GM23338 (cell line): Measurements from ENCODE around the gene KCNJ10. TPM values are rescaled to one million over a fixed set of nuclear protein-coding genes. Genes with fewer than 3 reads are reported as not detected.

Experiments used
- ATAC-seq: fragments of 200-7000 bp; cut with Tn5 transposase; 3 replicates; pipeline ENCODE4 v1.9.1; 2020
- DNase-seq: peaks from one replicate; pipeline ENCODE4 v3.0.0-alpha.2; 2015; ENCODE audit warnings: low spot score
- H2AFZ ChIP-seq: fragments of 200-600 bp; sonication (generic); 2 replicates; pipeline ENCODE4 v1.8.0; 2016; ENCODE audit warnings: antibody characterized with exemption, mild to moderate bottlenecking, moderate library complexity
- H3F3A ChIP-seq: fragments of 200-600 bp; sonication (generic); replicated peaks from 2 replicates; pipeline ENCODE4 v1.8.0; 2017; ENCODE audit warnings: antibody characterized with exemption, mixed run types, low read depth
- H3K27ac ChIP-seq: fragments of 200-600 bp; sonication (generic); 2 replicates; pipeline ENCODE4 v1.6.1; 2016; ENCODE audit warnings: low read depth
- H3K27me3 ChIP-seq: fragments of 200-600 bp; sonication (generic); 2 replicates; pipeline ENCODE4 v1.8.0; 2016; ENCODE audit warnings: mild to moderate bottlenecking, mixed run types, moderate library complexity; ENCODE audit not compliant: insufficient read depth
- H3K36me3 ChIP-seq: fragments of 200-600 bp; sonication (generic); 2 replicates; pipeline ENCODE4 v1.8.0; 2016; ENCODE audit warnings: mild to moderate bottlenecking; ENCODE audit not compliant: insufficient read depth
- H3K4me1 ChIP-seq: fragments of 200-600 bp; sonication (generic); 2 replicates; pipeline ENCODE4 v1.8.0; 2016; ENCODE audit warnings: mild to moderate bottlenecking, moderate library complexity; ENCODE audit not compliant: insufficient read depth
- H3K4me2 ChIP-seq: fragments of 200-600 bp; sonication (generic); 2 replicates; pipeline ENCODE4 v1.7.1; 2017; ENCODE audit warnings: mixed run types
- H3K4me3 ChIP-seq: fragments of 200-600 bp; sonication (generic); 2 replicates; pipeline ENCODE4 v1.6.1; 2016; ENCODE audit warnings: mixed run types
- H3K79me2 ChIP-seq: fragments of 200-600 bp; sonication (generic); replicated peaks from 2 replicates; pipeline ENCODE4 v1.8.0; 2017; ENCODE audit warnings: mild to moderate bottlenecking; ENCODE audit not compliant: insufficient read depth
- H3K9me2 ChIP-seq: fragments of 200-600 bp; sonication (generic); 2 replicates; pipeline ENCODE4 v1.8.0; 2017; ENCODE audit not compliant: insufficient read depth
- H4K20me1 ChIP-seq: fragments of 200-600 bp; sonication (generic); replicated peaks from 2 replicates; pipeline ENCODE4 v1.8.0; 2017; ENCODE audit warnings: mild to moderate bottlenecking; ENCODE audit not compliant: insufficient read depth
- H3K27ac Mint-ChIP-seq: 2 replicates; pipeline ENCODE4 v1.8.0; 2020; ENCODE audit warnings: inconsistent platforms, mild to moderate bottlenecking, moderate library complexity, mixed read lengths
- H3K27me3 Mint-ChIP-seq: 3 replicates; pipeline ENCODE4 v1.8.0; 2022; ENCODE audit warnings: low read depth, mild to moderate bottlenecking, moderate library complexity, mixed read lengths, inconsistent platforms; ENCODE audit not compliant: insufficient read depth, poor library complexity
- H3K36me3 Mint-ChIP-seq: 3 replicates; pipeline ENCODE4 v1.8.0; 2021; ENCODE audit warnings: low read depth, mild to moderate bottlenecking, inconsistent platforms, moderate library complexity, mixed read lengths
- H3K4me1 Mint-ChIP-seq: 3 replicates; pipeline ENCODE4 v1.8.0; 2020; ENCODE audit warnings: mild to moderate bottlenecking, inconsistent platforms, mixed read lengths
- H3K4me3 Mint-ChIP-seq: 3 replicates; pipeline ENCODE4 v1.8.0; 2021; ENCODE audit warnings: moderate library complexity, mild to moderate bottlenecking, inconsistent platforms, mixed read lengths
- H3K9me3 Mint-ChIP-seq: 3 replicates; pipeline ENCODE4 v1.8.0; 2020; ENCODE audit warnings: moderate library complexity, mild to moderate bottlenecking, inconsistent platforms, mixed read lengths
- CTCF ChIP-seq, 2 experiments: fragments of 200-600 bp in 1 of 2; sonication (generic) in 1 of 2; conservative IDR thresholded peaks; 2 replicates each; pipeline versions ENCODE4 v1.5.1 to v1.6.1; 2016 to 2017; ENCODE audit warnings: antibody characterized with exemption in 2 of 2, low read depth in 2 of 2, mild to moderate bottlenecking in 2 of 2, moderate library complexity in 1 of 2
- ETS1 ChIP-seq: IDR thresholded peaks from 2 replicates; pipeline ENCODE4 v1.6.1; 2016; ENCODE audit warnings: antibody characterized with exemption
- EZH2phosphoT487 ChIP-seq: fragments of 200-600 bp; sonication (generic); IDR thresholded peaks from one replicate; pipeline ENCODE4 v1.8.1; 2018; ENCODE audit warnings: antibody characterized with exemption; ENCODE audit not compliant: unreplicated experiment
- REST ChIP-seq: IDR thresholded peaks from one replicate; pipeline ENCODE4 v1.6.1; 2018; ENCODE audit warnings: antibody characterized with exemption; ENCODE audit not compliant: unreplicated experiment
- STAT1 ChIP-seq: IDR thresholded peaks from one replicate; pipeline ENCODE4 v1.6.1; 2016; ENCODE audit warnings: antibody characterized with exemption; ENCODE audit not compliant: unreplicated experiment
- ZNF114 ChIP-seq: fragments of 250-450 bp; sonication (Bioruptor Pico); IDR thresholded peaks from 2 replicates; pipeline ENCODE4 v1.5.0; 2020; ENCODE audit warnings: mild to moderate bottlenecking, moderate library complexity
- polyA plus RNA-seq: library from polyadenylated mRNA; unstranded; fragments of >200 nt; fragmentation: Nextera tagmentation; extraction: Ambion mirVana; gene quantifications from 2 replicates; pipeline ENCODE4 v1.2.1, GENCODE V29; 2016
- total RNA-seq: library from RNA; depleted of rRNA; stranded (reverse); fragments of >200 nt; shearing (Covaris generic); gene quantifications from 2 replicates; pipeline ENCODE4 v1.2.3, GENCODE V29; 2014

The KCNJ10 gene
- total and polyA plus RNA-seq, 2 experiments from 2014 or later: 1.4 to 2.8 TPM

GRCh38 chr1:160091666-160092223 lies 21.8 kb upstream of the KCNJ10 start:
- Histone ChIP-seq H3K4me2 (no peak overlapping the region), H3F3A (no peaks in the 10 kb centered on the region; the same call in 1 of the 2 replicates), H3K79me2 (peaks cover 23% of the 10 kb centered on the region), H3K27ac (no peak overlapping the region), H3K4me3 (no peak overlapping the region), H3K9me2 (no peaks in the 10 kb centered on the region), H4K20me1 (no peaks in the 10 kb centered on the region; the same call in 1 of the 2 replicates), H2AFZ (no peak overlapping the region), H3K27me3 (no peaks in the 10 kb centered on the region), H3K4me1 (peaks cover 20% of the 10 kb centered on the region), H3K36me3 (peaks cover 7% of the 10 kb centered on the region)
- H3K9me3 Mint-ChIP-seq: no peaks in the 10 kb centered on the region
- DNase-seq (no peak), ATAC-seq (no peak)
- peaks cover 36% of the 10 kb centered on the region for H3K36me3 Mint-ChIP-seq
- peaks cover 8% of the 10 kb centered on the region for H3K27me3 Mint-ChIP-seq
- TF ChIP-seq REST (peak; percentile 34), ZNF114 (CRISPR knock-in tag) (no peak)
- no peak overlapping the region for H3K27ac Mint-ChIP-seq
- peaks cover 28% of the 10 kb centered on the region for H3K4me1 Mint-ChIP-seq
- no peak overlapping the region for H3K4me3 Mint-ChIP-seq

GRCh38 chr1:160090760-160091159 lies 20.8 kb upstream of the KCNJ10 start:
- H3K79me2 ChIP-seq: peaks cover 18% of the 10 kb centered on the region; the same call in 1 of the 2 replicates
- H3K4me1 ChIP-seq: peaks cover 12% of the 10 kb centered on the region
- no peaks in the 10 kb centered on the region for H3K9me2 ChIP-seq
- H3F3A ChIP-seq: no peaks in the 10 kb centered on the region
- Mint-ChIP-seq H3K4me3 (no peak overlapping the region), H3K9me3 (no peaks in the 10 kb centered on the region), H3K27me3 (peaks cover 10% of the 10 kb centered on the region), H3K27ac (no peak overlapping the region), H3K36me3 (peaks cover 36% of the 10 kb centered on the region), H3K4me1 (peaks cover 23% of the 10 kb centered on the region)
- no peak overlapping the region for H3K4me2 ChIP-seq
- ATAC-seq: no peak
- H3K27me3 ChIP-seq: no peaks in the 10 kb centered on the region
- H4K20me1 ChIP-seq: no peaks in the 10 kb centered on the region; the same call in 1 of the 2 replicates
- H3K36me3 ChIP-seq: peaks cover 7% of the 10 kb centered on the region
- no peak overlapping the region for H2AFZ ChIP-seq
- no peak overlapping the region for H3K4me3 ChIP-seq
- TF ChIP-seq EZH2phosphoT487 (no peak), ETS1 (no peak), REST (no peak), STAT1 (no peak), CTCF (conservative IDR thresholded peaks at IDR 0.05; ENCODE audit: low read depth in 2 of 2) (no peak)
- DNase-seq: no peak
- H3K27ac ChIP-seq: no peak overlapping the region
